Pancreas (tissue), 10 donors: ENCODE data around the gene SERPINF2. TPM values are rescaled to one million over a fixed set of nuclear protein-coding genes. Genes with fewer than 3 reads are reported as not detected.

Experiments
- ATAC-seq, 4 donors: fragments of 200-7000 bp; cut with Tn5 transposase; one replicate each; pipeline versions ENCODE4 v1.8.0 to v1.9.1; 2020; ENCODE audit warnings: mild to moderate bottlenecking in 4 of 4, moderate library complexity in 4 of 4
- DNase-seq, 6 donors: peaks; one replicate each; pipeline ENCODE4 v3.0.0-alpha.2; 2020
- FAIRE-seq: peaks from 2 replicates; lab custom pipeline; 2012; peaks lifted over from hg19 to GRCh38; lab: Jason Lieb, UNC
- H3K27ac ChIP-seq, 4 donors: fragments of 200-600 bp; sonication (generic); 1 replicate in 3 of 4; 2 replicates in 1 of 4; pipeline versions ENCODE4 v1.5.0 to v1.8.0; 2020
- H3K27me3 ChIP-seq, 4 donors: fragments of 200-600 bp; one replicate each; pipeline ENCODE4 v1.8.0; 2021
- H3K36me3 ChIP-seq, 3 donors: fragments of 200-600 bp; sonication (generic) in 1 of 3; one replicate each; pipeline versions ENCODE4 v1.5.0 to v1.8.0; 2020 to 2021
- H3K4me1 ChIP-seq, 3 donors: fragments of 200-600 bp; one replicate each; pipeline ENCODE4 v1.8.0; 2021
- H3K4me3 ChIP-seq, 4 donors: fragments of 200-600 bp; sonication (generic) in 2 of 4; one replicate each; pipeline versions ENCODE4 v1.5.0 to v1.8.0; 2020 to 2021
- H3K9me3 ChIP-seq, 4 donors: fragments of 200-600 bp; one replicate each; pipeline ENCODE4 v1.8.0; 2021
- WGBS, 2 donors: extraction: QIAGEN DNeasy Blood & Tissue Kit; methylation state at CpG; one replicate each; pipeline ENCODE4 v1.1.7; 2013; 5-methylcytosine and 5-hydroxymethylcytosine counted together
- intact Hi-C, 3 donors: fragments of 100-400 bp; cut with DNase I; formaldehyde crosslinking; loops; one replicate each; pipeline versions ENCODE4 v1.11.1 to v1.14.2; 2022
- polyA plus RNA-seq, 2 donors: library from polyadenylated mRNA; stranded (reverse); fragments of 200-250 nt; gene quantifications; one replicate each; pipeline ENCODE4 v1.2.3, GENCODE V29; 2013
- total RNA-seq, 6 donors: library from RNA; stranded (reverse); fragmentation: NEBNext Ultra II Directional in 4 of 6; extraction: Animal tissue kit (Norgen Biotek cat#: 25700) in 4 of 6; gene quantifications; one replicate each; pipeline versions ENCODE4 v1.2.1 to v1.2.4, GENCODE V29; 2021 to 2023
- TF ChIP-seq, protein P1 (sequence below), 4 donors: fragments of 200-600 bp; sonication (generic) in 3 of 4; IDR thresholded peaks; one replicate each; pipeline versions ENCODE4 v1.5.0 to v1.8.0; 2021; ENCODE audit warnings: antibody characterized with exemption in 4 of 4
- donor health status: healthy with polysubstance abuse.
- donor health status: DM: no; HTN: no; CAD: no; lungs with moderate emphysema.
- donor health status: DM: no; HTN: no; CAD: no.
- donor health status: control.
- donor health status: control.
- donor health status: Bipolar disorder and iron deficiency.
- donor health status: DM: yes; HTN: yes; CAD: no.
- donor health status: DM: no; HTN: no; CAD: no.
- donor health status: DM: no; HTN: no; CAD: no.
- donor health status: DM: yes; HTN: yes; CAD: no.

The SERPINF2 gene
- total and polyA plus RNA-seq, 8 donors, result 1.4 to 8.8 (median 3.9) TPM

GRCh38 chr17:1744551-1745512 is 2.2 kb downstream of the SERPINF2 start:
- ATAC-seq (no peak), DNase-seq (peak in 1 of 6 donors; percentile 57), FAIRE-seq (no peak)
- no peak overlapping the region for H3K27ac ChIP-seq
- WGBS, 2 donors, result 73 to 79% methylated on average over 28 to 29 of the region's 29 CpGs
- H3K36me3 ChIP-seq, result no peaks in the 10 kb centered on the region
- H3K27me3 ChIP-seq, result no peaks in the 10 kb centered on the region
- TF ChIP-seq, protein P1, sequence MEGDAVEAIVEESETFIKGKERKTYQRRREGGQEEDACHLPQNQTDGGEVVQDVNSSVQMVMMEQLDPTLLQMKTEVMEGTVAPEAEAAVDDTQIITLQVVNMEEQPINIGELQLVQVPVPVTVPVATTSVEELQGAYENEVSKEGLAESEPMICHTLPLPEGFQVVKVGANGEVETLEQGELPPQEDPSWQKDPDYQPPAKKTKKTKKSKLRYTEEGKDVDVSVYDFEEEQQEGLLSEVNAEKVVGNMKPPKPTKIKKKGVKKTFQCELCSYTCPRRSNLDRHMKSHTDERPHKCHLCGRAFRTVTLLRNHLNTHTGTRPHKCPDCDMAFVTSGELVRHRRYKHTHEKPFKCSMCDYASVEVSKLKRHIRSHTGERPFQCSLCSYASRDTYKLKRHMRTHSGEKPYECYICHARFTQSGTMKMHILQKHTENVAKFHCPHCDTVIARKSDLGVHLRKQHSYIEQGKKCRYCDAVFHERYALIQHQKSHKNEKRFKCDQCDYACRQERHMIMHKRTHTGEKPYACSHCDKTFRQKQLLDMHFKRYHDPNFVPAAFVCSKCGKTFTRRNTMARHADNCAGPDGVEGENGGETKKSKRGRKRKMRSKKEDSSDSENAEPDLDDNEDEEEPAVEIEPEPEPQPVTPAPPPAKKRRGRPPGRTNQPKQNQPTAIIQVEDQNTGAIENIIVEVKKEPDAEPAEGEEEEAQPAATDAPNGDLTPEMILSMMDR (IDR thresholded peaks at IDR 0.05), result no peak
- H3K4me3 ChIP-seq, result no peak overlapping the region
- no peaks in the 10 kb centered on the region for H3K4me1 ChIP-seq
- intact Hi-C loops, result no loop called here
- no peaks in the 10 kb centered on the region for H3K9me3 ChIP-seq

GRCh38 chr17:1745513-1746020 is 2.9 kb downstream of the SERPINF2 start:
- DNase-seq (no peak), FAIRE-seq (no peak), ATAC-seq (no peak)
- intact Hi-C loops, result no loop called here
- WGBS, 2 donors, result 89 to 92% methylated on average over 12 of the region's 12 CpGs
- TF ChIP-seq, protein P1 (IDR thresholded peaks at IDR 0.05), result no peak
- Histone ChIP-seq H3K36me3 (no peaks in the 10 kb centered on the region), H3K9me3 (no peaks in the 10 kb centered on the region), H3K27ac (no peak overlapping the region), H3K4me3 (no peak overlapping the region), H3K27me3 (no peaks in the 10 kb centered on the region), H3K4me1 (no peaks in the 10 kb centered on the region)

- 66 to 79% methylated on average over 22 of the region's 22 CpGs for WGBS, 2 donors
- FAIRE-seq (no peak), DNase-seq (peak in 3 of 6 donors; percentile 45 to 75 (median 74)), ATAC-seq (peak in 3 of 4 donors; percentile 57 to 81 (median 74))
- H3K4me3 ChIP-seq, result no peak overlapping the region
- H3K4me1 ChIP-seq, result no peaks in the 10 kb centered on the region
- no peaks in the 10 kb centered on the region for H3K9me3 ChIP-seq
- H3K27me3 ChIP-seq, result no peaks in the 10 kb centered on the region
- TF ChIP-seq, protein P1 (IDR thresholded peaks at IDR 0.05), result no peak
- H3K36me3 ChIP-seq, result no peaks in the 10 kb centered on the region
- H3K27ac ChIP-seq, result peak overlapping the region in 1 of 4 donors; percentile 17
- intact Hi-C loops, result no loop called here
Observed at GRCh38 chr17:1746975-1747543, 4.4 kb downstream of the SERPINF2 start.

DNA sequence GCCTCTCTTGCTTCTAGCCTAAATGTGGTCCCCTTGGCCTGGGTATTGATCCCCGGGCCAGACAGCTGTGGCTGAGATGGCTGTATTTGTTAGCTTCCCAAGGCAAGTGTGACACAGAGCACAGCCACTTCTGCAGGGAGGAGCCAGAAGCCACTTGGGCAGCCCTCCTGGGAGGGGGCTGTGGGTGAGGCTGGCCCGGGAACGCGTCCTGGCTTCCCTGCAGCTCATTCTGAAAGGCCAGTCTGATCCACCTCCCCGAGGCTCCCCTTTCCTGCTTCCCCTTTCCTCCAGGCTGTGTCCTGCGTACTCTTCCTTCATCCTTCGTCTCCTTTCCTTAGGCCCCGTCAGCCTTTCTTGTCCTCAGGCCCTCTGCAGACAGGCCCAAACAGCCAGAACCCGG is 8.0 kb downstream of the SERPINF2 start:
- Histone ChIP-seq H3K27me3 (no peaks in the 10 kb centered on the region), H3K27ac (no peak overlapping the region), H3K9me3 (no peaks in the 10 kb centered on the region), H3K4me3 (no peak overlapping the region), H3K36me3 (no peaks in the 10 kb centered on the region), H3K4me1 (no peaks in the 10 kb centered on the region)
- no peak for FAIRE-seq
- WGBS, 2 donors, result 86 to 90% methylated on average over 9 of the region's 9 CpGs
- TF ChIP-seq, protein P1 (IDR thresholded peaks at IDR 0.05), result no peak
- no peak for DNase-seq
- no peak for ATAC-seq
- intact Hi-C loops, result no loop called here
